SK-N-SH (cell line): ENCODE data around the gene GARS1. TPM values are rescaled to one million over a fixed set of nuclear protein-coding genes. Genes with fewer than 3 reads are reported as not detected.

Experiments
- CTCF ChIA-PET: fragments of 300-600, 350-600 bp; formaldehyde crosslinking; extraction: SDS; loops from one replicate; lab custom pipeline; 2021; lab: Yijun Ruan, JAX
- POLR2A ChIA-PET: fragments of 350-600 bp; sonication (Branson Sonifier 250); formaldehyde crosslinking; extraction: SDS; loops from one replicate; lab custom pipeline; 2020; ENCODE audit warnings: antibody characterized with exemption, inconsistent platforms; lab: Yijun Ruan, JAX
- DNase-seq: peaks from one replicate; pipeline ENCODE4 v3.0.0; 2012
- H2AFZ ChIP-seq: fragments of 200-600 bp; sonication (generic); 2 replicates; pipeline ENCODE4 v1.8.1; 2016; ENCODE audit warnings: antibody characterized with exemption, mild to moderate bottlenecking, low read depth
- H3F3A ChIP-seq: fragments of 200-600 bp; sonication (generic); replicated peaks from 2 replicates; pipeline ENCODE3; 2016; ENCODE audit warnings: antibody characterized with exemption, mild to moderate bottlenecking; ENCODE audit not compliant: insufficient read depth
- H3K27ac ChIP-seq, 2 experiments: fragments of 200-500 bp in 1 of 2; fragments of 200-600 bp in 1 of 2; sonication (Bioruptor generic) in 1 of 2; sonication (generic), shearing (Covaris generic) in 1 of 2; 2 replicates each; pipeline versions ENCODE4 v1.5.1 to v1.6.1; 2014 to 2016; ENCODE audit warnings: low read depth in 2 of 2, inconsistent platforms in 1 of 2, low read length in 1 of 2, mild to moderate bottlenecking in 1 of 2, mixed read lengths in 1 of 2
- H3K27me3 ChIP-seq: fragments of 200-600 bp; sonication (generic), shearing (Covaris generic); 2 replicates; pipeline ENCODE4 v1.6.1; 2016; ENCODE audit warnings: mixed run types; ENCODE audit not compliant: insufficient read depth
- H3K36me3 ChIP-seq, 2 experiments: fragments of 200-500 bp in 1 of 2; fragments of 200-600 bp in 1 of 2; sonication (Bioruptor generic) in 1 of 2; sonication (generic) in 1 of 2; replicated peaks in 1 of 2; 2 replicates each; pipeline versions ENCODE3 to v1.5.1; 2014 to 2016; ENCODE audit warnings: low read length in 1 of 2, mild to moderate bottlenecking in 1 of 2; ENCODE audit not compliant: insufficient read depth in 2 of 2, control insufficient read depth in 1 of 2
- H3K4me1 ChIP-seq, 2 experiments: fragments of 200-500 bp in 1 of 2; fragments of 200-600 bp in 1 of 2; sonication (Bioruptor generic) in 1 of 2; sonication (generic), shearing (Covaris generic) in 1 of 2; 2 replicates each; pipeline versions ENCODE4 v1.5.1 to v1.6.1; 2014 to 2016; ENCODE audit warnings: low read depth in 1 of 2, low read length in 1 of 2, mixed run types in 1 of 2; ENCODE audit not compliant: insufficient read depth in 2 of 2, control insufficient read depth in 1 of 2
- H3K4me2 ChIP-seq: fragments of 200-600 bp; sonication (generic), shearing (Covaris generic); 2 replicates; pipeline ENCODE4 v1.6.1; 2017; ENCODE audit warnings: mixed run types
- H3K4me3 ChIP-seq, 2 experiments: fragments of 200-500 bp in 1 of 2; fragments of 200-600 bp in 1 of 2; sonication (Bioruptor generic) in 1 of 2; sonication (generic), shearing (Covaris generic) in 1 of 2; 2 replicates each; pipeline versions ENCODE4 v1.5.1 to v1.8.1; 2014 to 2016; ENCODE audit warnings: low read depth in 2 of 2, inconsistent platforms in 1 of 2, low read length in 1 of 2, mild to moderate bottlenecking in 1 of 2, mixed read lengths in 1 of 2, moderate library complexity in 1 of 2
- H3K79me2 ChIP-seq: fragments of 200-600 bp; sonication (generic); 2 replicates; pipeline ENCODE4 v1.8.1; 2017; ENCODE audit warnings: mild to moderate bottlenecking; ENCODE audit not compliant: insufficient read depth
- H3K9ac ChIP-seq: fragments of 200-600 bp; sonication (generic); 2 replicates; pipeline ENCODE4 v1.6.1; 2017; ENCODE audit warnings: mixed run types
- H3K9me2 ChIP-seq: fragments of 200-600 bp; sonication (generic); 2 replicates; pipeline ENCODE4 v1.6.1; 2017; ENCODE audit warnings: mixed run types
- H3K9me3 ChIP-seq: fragments of 200-600 bp; sonication (generic); 2 replicates; pipeline ENCODE4 v1.6.1; 2017; ENCODE audit warnings: mixed run types, mild to moderate bottlenecking, moderate library complexity
- H4K20me1 ChIP-seq: fragments of 200-600 bp; sonication (generic); 2 replicates; pipeline ENCODE4 v1.6.1; 2017; ENCODE audit warnings: mild to moderate bottlenecking, mixed run types; ENCODE audit not compliant: insufficient read depth
- CTCF ChIP-seq: fragments of 200-600 bp; sonication (generic); IDR thresholded peaks from 2 replicates; pipeline ENCODE4 v1.6.1; 2017; ENCODE audit warnings: antibody characterized with exemption, mild to moderate bottlenecking, moderate library complexity
- EP300 ChIP-seq, 2 experiments: IDR thresholded peaks; 2 replicates each; pipeline versions ENCODE4 v1.4.0 to v1.6.1; 2012; ENCODE audit warnings: borderline replicate concordance in 1 of 2, low read depth in 1 of 2, low read length in 1 of 2
- FOSL2 ChIP-seq: IDR thresholded peaks from 2 replicates; pipeline ENCODE4 v1.4.0; 2012; ENCODE audit warnings: low read depth, mild to moderate bottlenecking, moderate library complexity, borderline replicate concordance
- FOXM1 ChIP-seq: IDR thresholded peaks from 2 replicates; pipeline ENCODE4 v1.4.0; 2012; ENCODE audit warnings: low read depth, mild to moderate bottlenecking
- GABPA ChIP-seq: IDR thresholded peaks from 2 replicates; pipeline ENCODE4 v1.4.0; 2012; ENCODE audit warnings: low read depth, mild to moderate bottlenecking
- GATA2 ChIP-seq: sonication (generic); formaldehyde crosslinking; IDR thresholded peaks from 2 replicates; pipeline ENCODE4 v1.5.0; 2020; ENCODE audit warnings: mild to moderate bottlenecking, missing genetic modification reagents
- JUND ChIP-seq: IDR thresholded peaks from 2 replicates; pipeline ENCODE4 v1.4.0; 2012
- MEF2A ChIP-seq: IDR thresholded peaks from 2 replicates; pipeline ENCODE4 v1.4.0; 2012; ENCODE audit warnings: low read depth, borderline replicate concordance
- MXI1 ChIP-seq: IDR thresholded peaks from 2 replicates; pipeline ENCODE4 v1.6.1; 2012; ENCODE audit warnings: mild to moderate bottlenecking, low read depth, low read length, improper control_type of control experiment
- NFIC ChIP-seq: IDR thresholded peaks from 2 replicates; pipeline ENCODE4 v1.4.0; 2012; ENCODE audit warnings: borderline replicate concordance
- PBX3 ChIP-seq: IDR thresholded peaks from 2 replicates; pipeline ENCODE4; 2012
- RAD21 ChIP-seq: IDR thresholded peaks from 2 replicates; pipeline ENCODE4 v1.6.1; 2012; ENCODE audit warnings: mild to moderate bottlenecking, low read length
- REST ChIP-seq: IDR thresholded peaks from 2 replicates; pipeline ENCODE4 v1.6.1; 2012; ENCODE audit warnings: mild to moderate bottlenecking, low read depth, low read length, moderate library complexity
- RFX5 ChIP-seq: IDR thresholded peaks from 2 replicates; pipeline ENCODE4 v1.6.1; 2012; ENCODE audit warnings: mild to moderate bottlenecking, improper control_type of control experiment, low read length
- RXRA ChIP-seq: IDR thresholded peaks from 2 replicates; pipeline ENCODE4 v1.4.0; 2012; ENCODE audit warnings: low read depth, mild to moderate bottlenecking, borderline replicate concordance
- SIN3A ChIP-seq: IDR thresholded peaks from 2 replicates; pipeline ENCODE4 v1.6.1; 2012; ENCODE audit warnings: low read depth, mild to moderate bottlenecking, low read length, moderate library complexity, borderline replicate concordance
- SMC3 ChIP-seq: IDR thresholded peaks from 2 replicates; pipeline ENCODE4 v1.6.1; 2012; ENCODE audit warnings: low read depth, low read length, improper control_type of control experiment
- TAF1 ChIP-seq: IDR thresholded peaks from 2 replicates; pipeline ENCODE4 v1.6.1; 2012; ENCODE audit warnings: low read depth, mild to moderate bottlenecking, low read length, moderate library complexity, borderline replicate concordance
- USF2 ChIP-seq: fragments of 150-350 bp; IDR thresholded peaks from 2 replicates; pipeline ENCODE4 v1.6.1; 2017; ENCODE audit warnings: antibody characterized with exemption, low read length, low read depth, borderline replicate concordance
- YY1 ChIP-seq: IDR thresholded peaks from 2 replicates; pipeline ENCODE4 v1.4.0; 2012; ENCODE audit warnings: low read depth, mild to moderate bottlenecking
- WGBS: methylation state at CpG from one replicate; pipeline ENCODE4 v1.1.6; 2017; ENCODE audit warnings: low lambda C conversion rate; 5-methylcytosine and 5-hydroxymethylcytosine counted together
- polyA plus RNA-seq, 3 experiments: library from polyadenylated mRNA; depleted of rRNA; stranded (reverse); fragments of >200 nt; gene quantifications; 2 replicates each; pipeline ENCODE4 v1.2.3, GENCODE V29; 2012

GARS1 gene
- polyA plus RNA-seq, 1 of the 3 experiments (the other 2 are of a cell fraction) = 301 TPM

- TF ChIP-seq RXRA (no peak), FOXM1 (0 out of 2 replicates have a peak, but pooled peaks have one; percentile 72), GABPA (peak; percentile 71), RFX5 (no peak), MXI1 (peak; percentile 89), JUND (no peak), MEF2A (no peak), PBX3 (peak; percentile 25; the same call in 1 of the 2 replicates), SMC3 (no peak), USF2 (peak; percentile 48; the same call in 1 of the 2 replicates), RAD21 (no peak), GATA2 (CRISPR knock-in tag) (no peak; the same call in 1 of the 2 replicates), SIN3A (peak; percentile 99)
Measured at GRCh38 chr7:30594540-30595435, at the start of gene GARS1 (continued).

- H3K4me3 ChIP-seq = no peak overlapping the region
- peaks cover 2 to 11% of the 10 kb centered on the region in 2 experiments; a peak in 3 of 4 replicates for H3K4me1 ChIP-seq
- ChIA-PET POLR2A (no interaction called here), CTCF (interaction anchor here (0.6 to 11.4 kb wide), 12 partner anchors 10 to 381 kb away, joined by 3 to 294 read pairs (median 6); partner anchors contain the start of gene ZNRF2)
- TF ChIP-seq CTCF (no peak), REST (no peak), YY1 (no peak), RXRA (no peak), EP300 (IDR thresholded peaks at IDR 0.05; ENCODE audit: borderline replicate concordance in 1 of 2, low read depth in 1 of 2, low read length in 1 of 2) (no peak), TAF1 (no peak), GABPA (no peak), FOSL2 (no peak), NFIC (no peak)
- H3K27ac ChIP-seq = no peak overlapping the region; a peak in 1 of 4 replicates
- no peak overlapping the region for H2AFZ ChIP-seq
- H3K4me2 ChIP-seq = no peak overlapping the region
- H3K9me3 ChIP-seq = peaks cover 5% of the 10 kb centered on the region; the same call in 1 of the 2 replicates
- H3K9me2 ChIP-seq = no peaks in the 10 kb centered on the region
- H3K36me3 ChIP-seq = no peaks in the 10 kb centered on the region
- 67% methylated on average over 5 of the region's 5 CpGs for WGBS
- DNase-seq = no peak
- no peaks in the 10 kb centered on the region for H3K79me2 ChIP-seq
- H4K20me1 ChIP-seq = no peaks in the 10 kb centered on the region
- H3K27me3 ChIP-seq = no peaks in the 10 kb centered on the region
- H3K9ac ChIP-seq = no peak overlapping the region
- H3F3A ChIP-seq = no peaks in the 10 kb centered on the region
Measured at GRCh38 chr7:30545791-30546555, 48.7 kb upstream of the GARS1 start.
